Lower leg skin (tissue), 3 donors: Measurements from ENCODE around the gene DLGAP1.

Experiments used
- CTCF ChIP-seq, 3 donors: fragments of 450-650 bp; IDR thresholded peaks; one replicate each; pipeline ENCODE4 v1.5.1; 2016; ENCODE audit warnings: antibody characterized with exemption in 3 of 3, mild to moderate bottlenecking in 3 of 3, moderate library complexity in 2 of 3
- POLR2A ChIP-seq, 2 donors: fragments of 450-650 bp; IDR thresholded peaks; one replicate each; pipeline ENCODE4 v1.6.1; 2016 to 2017; ENCODE audit warnings: antibody characterized with exemption in 2 of 2, mild to moderate bottlenecking in 1 of 2, moderate library complexity in 1 of 2

DNA sequence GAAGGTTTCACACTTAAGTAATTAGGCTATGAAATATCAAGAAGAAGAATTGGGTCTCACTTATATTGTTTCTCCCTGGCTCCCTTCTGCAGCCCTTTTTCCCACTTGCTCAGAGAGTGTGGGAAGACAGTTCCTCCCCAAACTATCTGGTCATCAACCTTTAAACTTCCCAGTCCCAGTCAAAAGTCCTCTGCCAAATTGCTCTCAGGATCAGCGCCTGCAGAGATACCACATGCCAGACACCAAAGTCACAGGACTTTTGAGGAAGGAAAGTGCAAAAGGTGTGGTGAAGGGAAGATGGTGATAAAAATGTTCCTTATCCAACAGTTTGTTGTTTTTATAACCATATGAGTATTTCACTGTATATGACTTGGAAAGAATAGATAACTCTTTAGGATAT, 51.3 kb downstream of the DLGAP1 start:
- TF ChIP-seq CTCF (IDR thresholded peaks at IDR 0.05) = no peak
- TF ChIP-seq POLR2A (IDR thresholded peaks at IDR 0.05) = no peak
